ENCODE results near the gene FLNB. TPM values are rescaled to one million over a fixed set of nuclear protein-coding genes. Genes with fewer than 3 reads are reported as not detected.

FLNB gene
- total RNA-seq, 1 experiment from 2014 or later: 127 TPM

GRCh38 chr3:58158442-58159153 is 150.4 kb downstream of the FLNB start:
- ChIA-PET POLR2A (no interaction called here), CTCF (interaction anchor here (1.3 to 1.7 kb wide), 2 partner anchors 9 to 15 kb away, joined by 3 to 10 read pairs; no protein-coding TSS in a partner anchor)
- H3K36me3 Mint-ChIP-seq: peaks cover 68% of the 10 kb centered on the region
- ATAC-seq: no peak
- TF ChIP-seq NR1H2 (CRISPR knock-in tag; IDR thresholded peaks at IDR 0.05) (no peak), NFE2L1 (CRISPR knock-in tag; IDR thresholded peaks at IDR 0.05) (no peak), NR2C2 (CRISPR knock-in tag; IDR thresholded peaks at IDR 0.05) (no peak), ZNF263 (CRISPR knock-in tag; IDR thresholded peaks at IDR 0.05; ENCODE audit: low read depth) (no peak), USF1 (CRISPR knock-in tag; IDR thresholded peaks at IDR 0.05) (no peak), ZNF671 (CRISPR knock-in tag; IDR thresholded peaks at IDR 0.05) (no peak), GTF2I (CRISPR knock-in tag; conservative IDR thresholded peaks at IDR 0.05) (no peak), CTCF (IDR thresholded peaks at IDR 0.05) (no peak), CREM (CRISPR knock-in tag; IDR thresholded peaks at IDR 0.05) (no peak), ZNF396 (CRISPR knock-in tag; IDR thresholded peaks at IDR 0.05; ENCODE audit: borderline replicate concordance) (no peak), ARID4B (CRISPR knock-in tag; IDR thresholded peaks at IDR 0.05; ENCODE audit: borderline replicate concordance) (no peak)
- H3K4me3 Mint-ChIP-seq: no peak overlapping the region
- H3K9me3 Mint-ChIP-seq: no peaks in the 10 kb centered on the region
- DNase-seq (ENCODE audit: low spot score): no peak
- no peak overlapping the region for H3K27ac Mint-ChIP-seq
- no peaks in the 10 kb centered on the region for H3K4me1 Mint-ChIP-seq
- H3K27me3 Mint-ChIP-seq (ENCODE audit: low read depth): no peaks in the 10 kb centered on the region

- Mint-ChIP-seq H3K4me3 (no peak overlapping the region), H3K4me1 (no peaks in the 10 kb centered on the region), H3K36me3 (peaks cover 71% of the 10 kb centered on the region), H3K27ac (no peak overlapping the region), H3K9me3 (no peaks in the 10 kb centered on the region), H3K27me3 (ENCODE audit: low read depth) (no peaks in the 10 kb centered on the region)
- ChIA-PET CTCF (interaction anchor here (2.8 kb wide), 1 partner anchor 17 kb away, joined by 9 read pairs; no protein-coding TSS in a partner anchor), POLR2A (no interaction called here)
- no peak for TF ChIP-seq NFYB (CRISPR knock-in tag; conservative IDR thresholded peaks at IDR 0.05; ENCODE audit: low read depth)
- TF ChIP-seq IRF1 (CRISPR knock-in tag; IDR thresholded peaks at IDR 0.05): no peak
- TF ChIP-seq GTF2I (CRISPR knock-in tag; conservative IDR thresholded peaks at IDR 0.05): no peak
- TF ChIP-seq FOXJ3 (CRISPR knock-in tag; IDR thresholded peaks at IDR 0.05; ENCODE audit: borderline replicate concordance): no peak
- ATAC-seq (no peak), DNase-seq (ENCODE audit: low spot score) (no peak)
Measured at GRCh38 chr3:58160399-58160798, 152.2 kb downstream of the FLNB start.
